Panc1 (cell line): ENCODE results near the gene GPSM1. TPM values are rescaled to one million over a fixed set of nuclear protein-coding genes. Genes with fewer than 3 reads are reported as not detected.

Source experiments
- ATAC-seq: fragments of 200-7000 bp; cut with Tn5 transposase; 2 replicates; pipeline ENCODE4 v1.9.1; 2020; ENCODE audit warnings: mild to moderate bottlenecking, moderate library complexity
- BruUV-seq: library from RNA; stranded (reverse); fragments of 400-500 nt; replicated peaks from 2 replicates; lab custom pipeline; 2021; lab: Mats Ljungman, UMichigan
- CTCF ChIA-PET: fragments of 300-600 bp; sonication (Branson Sonifier 250); formaldehyde crosslinking; loops from one replicate; lab custom pipeline; 2022; ENCODE audit warnings: antibody characterized with exemption; lab: Charles Lee
- POLR2A ChIA-PET: fragments of 300-600 bp; sonication (Branson Sonifier 250); formaldehyde crosslinking; loops from one replicate; lab custom pipeline; 2022; ENCODE audit warnings: antibody characterized with exemption; lab: Charles Lee
- DNase-seq: peaks from one replicate; pipeline ENCODE4 v3.0.0-alpha.2; 2010; ENCODE audit warnings: low read depth, low spot score
- H3K27ac ChIP-seq: 2 replicates; pipeline ENCODE4 v1.5.1; 2011; ENCODE audit warnings: mild to moderate bottlenecking, low read length, inconsistent platforms
- H3K27me3 ChIP-seq: fragments of 200-500 bp; sonication (Bioruptor generic); 2 replicates; pipeline ENCODE4 v1.6.0; 2014; ENCODE audit warnings: low read length, inconsistent platforms; ENCODE audit not compliant: control insufficient read depth, insufficient read depth
- H3K36me3 ChIP-seq: fragments of 200-500 bp; sonication (Bioruptor generic); 2 replicates; pipeline ENCODE4 v1.5.1; 2014; ENCODE audit warnings: inconsistent platforms, mild to moderate bottlenecking, low read length, moderate library complexity; ENCODE audit not compliant: control insufficient read depth, insufficient read depth
- H3K4me1 ChIP-seq: 2 replicates; pipeline ENCODE4 v1.5.1; 2011; ENCODE audit warnings: inconsistent platforms, mild to moderate bottlenecking, low read length, moderate library complexity; ENCODE audit not compliant: control insufficient read depth, insufficient read depth
- H3K4me3 ChIP-seq, 2 experiments: 2 replicates each; pipeline ENCODE4 v1.5.1; 2011 to 2012; ENCODE audit warnings: low read depth in 2 of 2, low read length in 2 of 2, mild to moderate bottlenecking in 2 of 2, inconsistent platforms in 1 of 2, moderate library complexity in 1 of 2
- H3K9me3 ChIP-seq: fragments of 200-500 bp; sonication (Bioruptor generic); 2 replicates; pipeline ENCODE4 v1.5.1; 2014; ENCODE audit warnings: low read depth, mild to moderate bottlenecking, inconsistent platforms, low read length, moderate library complexity; ENCODE audit not compliant: control insufficient read depth, insufficient read depth
- POLR2AphosphoS5 ChIP-seq: IDR thresholded peaks from 2 replicates; pipeline ENCODE4 v1.6.1; 2012; ENCODE audit warnings: mild to moderate bottlenecking, low read depth, low read length, moderate library complexity
- SIN3A ChIP-seq: IDR thresholded peaks from 2 replicates; pipeline ENCODE4 v1.6.1; 2012; ENCODE audit warnings: low read depth, mild to moderate bottlenecking, low read length, moderate library complexity, borderline replicate concordance; ENCODE audit not compliant: insufficient read depth
- TCF7L2 ChIP-seq: IDR thresholded peaks from 2 replicates; pipeline ENCODE4 v1.6.1; 2011; ENCODE audit warnings: mild to moderate bottlenecking, low read depth, low read length, inconsistent platforms
- in situ Hi-C: cut with HindIII; loops from 2 replicates; pipeline ENCODE4 v1.10.0; 2016; ENCODE audit warnings: low sequenced_read_pairs, low pct_unique_long_range_greater_than_20kb
- intact Hi-C: fragments of 100-400 bp; cut with micrococcal nuclease; formaldehyde crosslinking; loops from one replicate; pipeline ENCODE4 v1.10.0; 2022; ENCODE audit not compliant: unreplicated experiment
- total RNA-seq: library from RNA; stranded (reverse); gene quantifications from one replicate; pipeline ENCODE4 v1.2.1, GENCODE V29; 2021; ENCODE audit not compliant: unreplicated experiment
- TF ChIP-seq, protein P1 (sequence below): fragments of 450-650 bp; IDR thresholded peaks from 2 replicates; pipeline ENCODE4 v1.5.1; 2017; ENCODE audit warnings: mild to moderate bottlenecking
- TF ChIP-seq, protein P2 (sequence below), 2 experiments: IDR thresholded peaks; 2 replicates each; pipeline ENCODE4 v1.6.1; 2011 to 2012; ENCODE audit warnings: low read depth in 2 of 2, control low read depth in 1 of 2, low read length in 1 of 2, mild to moderate bottlenecking in 1 of 2, moderate library complexity in 1 of 2; ENCODE audit not compliant: insufficient read depth in 1 of 2

The GPSM1 gene
- total RNA-seq, 1 experiment from 2014 or later, result 14.2 TPM

GRCh38 chr9:136375096-136375495 lies 47.8 kb downstream of the GPSM1 start:
- CTCF ChIA-PET, result no interaction called here
- ATAC-seq (no peak), DNase-seq (no peak)
- TF ChIP-seq POLR2AphosphoS5, result no peak
- TF ChIP-seq, protein P1, sequence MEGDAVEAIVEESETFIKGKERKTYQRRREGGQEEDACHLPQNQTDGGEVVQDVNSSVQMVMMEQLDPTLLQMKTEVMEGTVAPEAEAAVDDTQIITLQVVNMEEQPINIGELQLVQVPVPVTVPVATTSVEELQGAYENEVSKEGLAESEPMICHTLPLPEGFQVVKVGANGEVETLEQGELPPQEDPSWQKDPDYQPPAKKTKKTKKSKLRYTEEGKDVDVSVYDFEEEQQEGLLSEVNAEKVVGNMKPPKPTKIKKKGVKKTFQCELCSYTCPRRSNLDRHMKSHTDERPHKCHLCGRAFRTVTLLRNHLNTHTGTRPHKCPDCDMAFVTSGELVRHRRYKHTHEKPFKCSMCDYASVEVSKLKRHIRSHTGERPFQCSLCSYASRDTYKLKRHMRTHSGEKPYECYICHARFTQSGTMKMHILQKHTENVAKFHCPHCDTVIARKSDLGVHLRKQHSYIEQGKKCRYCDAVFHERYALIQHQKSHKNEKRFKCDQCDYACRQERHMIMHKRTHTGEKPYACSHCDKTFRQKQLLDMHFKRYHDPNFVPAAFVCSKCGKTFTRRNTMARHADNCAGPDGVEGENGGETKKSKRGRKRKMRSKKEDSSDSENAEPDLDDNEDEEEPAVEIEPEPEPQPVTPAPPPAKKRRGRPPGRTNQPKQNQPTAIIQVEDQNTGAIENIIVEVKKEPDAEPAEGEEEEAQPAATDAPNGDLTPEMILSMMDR, result no peak
- TF ChIP-seq SIN3A, result no peak
- TF ChIP-seq, protein P2, sequence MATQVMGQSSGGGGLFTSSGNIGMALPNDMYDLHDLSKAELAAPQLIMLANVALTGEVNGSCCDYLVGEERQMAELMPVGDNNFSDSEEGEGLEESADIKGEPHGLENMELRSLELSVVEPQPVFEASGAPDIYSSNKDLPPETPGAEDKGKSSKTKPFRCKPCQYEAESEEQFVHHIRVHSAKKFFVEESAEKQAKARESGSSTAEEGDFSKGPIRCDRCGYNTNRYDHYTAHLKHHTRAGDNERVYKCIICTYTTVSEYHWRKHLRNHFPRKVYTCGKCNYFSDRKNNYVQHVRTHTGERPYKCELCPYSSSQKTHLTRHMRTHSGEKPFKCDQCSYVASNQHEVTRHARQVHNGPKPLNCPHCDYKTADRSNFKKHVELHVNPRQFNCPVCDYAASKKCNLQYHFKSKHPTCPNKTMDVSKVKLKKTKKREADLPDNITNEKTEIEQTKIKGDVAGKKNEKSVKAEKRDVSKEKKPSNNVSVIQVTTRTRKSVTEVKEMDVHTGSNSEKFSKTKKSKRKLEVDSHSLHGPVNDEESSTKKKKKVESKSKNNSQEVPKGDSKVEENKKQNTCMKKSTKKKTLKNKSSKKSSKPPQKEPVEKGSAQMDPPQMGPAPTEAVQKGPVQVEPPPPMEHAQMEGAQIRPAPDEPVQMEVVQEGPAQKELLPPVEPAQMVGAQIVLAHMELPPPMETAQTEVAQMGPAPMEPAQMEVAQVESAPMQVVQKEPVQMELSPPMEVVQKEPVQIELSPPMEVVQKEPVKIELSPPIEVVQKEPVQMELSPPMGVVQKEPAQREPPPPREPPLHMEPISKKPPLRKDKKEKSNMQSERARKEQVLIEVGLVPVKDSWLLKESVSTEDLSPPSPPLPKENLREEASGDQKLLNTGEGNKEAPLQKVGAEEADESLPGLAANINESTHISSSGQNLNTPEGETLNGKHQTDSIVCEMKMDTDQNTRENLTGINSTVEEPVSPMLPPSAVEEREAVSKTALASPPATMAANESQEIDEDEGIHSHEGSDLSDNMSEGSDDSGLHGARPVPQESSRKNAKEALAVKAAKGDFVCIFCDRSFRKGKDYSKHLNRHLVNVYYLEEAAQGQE (IDR thresholded peaks at IDR 0.05; ENCODE audit: insufficient read depth in 1 of 2, low read depth in 2 of 2, low read length in 1 of 2), result no peak
- no peak for TF ChIP-seq TCF7L2
- POLR2A ChIA-PET, result no interaction called here
- Histone ChIP-seq H3K36me3 (no peaks in the 10 kb centered on the region), H3K27me3 (no peaks in the 10 kb centered on the region), H3K27ac (no peak overlapping the region), H3K4me3 (no peak overlapping the region), H3K4me1 (no peaks in the 10 kb centered on the region), H3K9me3 (no peaks in the 10 kb centered on the region)
- intact Hi-C loops (no loop called here), in situ Hi-C loops (no loop called here)
- no TSS peak for BruUV-seq

GRCh38 chr9:136376457-136376856 lies 49.1 kb downstream of the GPSM1 start:
- ChIA-PET POLR2A (no interaction called here), CTCF (no interaction called here)
- no peaks in the 10 kb centered on the region for H3K27me3 ChIP-seq
- H3K36me3 ChIP-seq, result no peaks in the 10 kb centered on the region
- no TSS peak for BruUV-seq
- ATAC-seq (no peak), DNase-seq (no peak)
- no peak overlapping the region for H3K27ac ChIP-seq
- in situ Hi-C loops, result no loop called here
- intact Hi-C loops, result no loop called here
- no peak overlapping the region for H3K4me3 ChIP-seq
- no peaks in the 10 kb centered on the region for H3K9me3 ChIP-seq
- no peak for TF ChIP-seq TCF7L2
- TF ChIP-seq, protein P2 (IDR thresholded peaks at IDR 0.05; ENCODE audit: insufficient read depth in 1 of 2, low read depth in 2 of 2, low read length in 1 of 2), result no peak
- TF ChIP-seq, protein P1, result no peak
- TF ChIP-seq POLR2AphosphoS5, result no peak
- TF ChIP-seq SIN3A, result no peak
- H3K4me1 ChIP-seq, result no peaks in the 10 kb centered on the region
